HUDEP-2 (cell line): ENCODE data around the gene TLCD1.
A peak's percentile ranks its signal among the peaks of the same experiment; 100 is the strongest.

Source experiments
- DNase-seq, 76 experiments: peaks; one replicate each; lab custom pipeline; 2025; ENCODE audit not compliant: unreplicated experiment in 76 of 76; lab: John Stamatoyannopoulos, UW

TLCD1 gene

GRCh38 chr17:28733346-28733745, 7.3 kb upstream of the TLCD1 start:
- DNase-seq = no peak

DNA sequence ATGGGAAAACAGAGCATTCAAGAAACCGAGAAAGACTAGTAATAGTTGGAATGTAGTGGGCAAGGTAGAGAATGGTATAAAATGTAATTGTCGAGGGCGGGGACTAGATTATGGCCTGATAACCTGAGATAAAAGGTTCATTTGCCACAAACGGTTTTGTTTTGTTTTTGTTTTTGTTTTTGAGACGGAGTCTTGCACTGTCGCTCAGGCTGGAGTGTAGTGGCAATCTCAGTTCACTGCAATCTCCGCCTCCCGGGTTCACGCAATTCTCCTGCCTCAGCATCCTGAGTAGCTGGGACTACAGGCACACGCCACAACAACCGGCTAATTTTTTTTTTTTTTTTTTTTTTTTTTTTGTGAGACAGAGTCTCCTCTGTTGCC, 3.9 kb upstream of the TLCD1 start:
- DNase-seq = no peak

- DNase-seq = peak; percentile 17 to 97 (median 92)
These were observed 2.5 kb upstream of the TLCD1 start, which contains the start of gene NEK8 for GRCh38 chr17:28728364-28729200. Gene NEK8, plus strand, starts transcription at chr17:28728788. Its CDS starts 26 bp downstream, at chr17:28728814.

- peak in 74 of 76 experiments; percentile 40 to 93 (median 87) for DNase-seq
These were observed 826 bp upstream of the TLCD1 start for GRCh38 chr17:28726627-28727491.

- DNase-seq = peak in 55 of 76 experiments; percentile 22 to 85 (median 59)
These were observed 290 bp downstream of the TLCD1 start for GRCh38 chr17:28725660-28726225.

GRCh38 chr17:28725166-28725659, 820 bp downstream of the TLCD1 start:
- DNase-seq = peak in 41 of 76 experiments; percentile 17 to 89 (median 49)

- DNase-seq = peak in 7 of 76 experiments; percentile 2 to 52 (median 18)
These were observed 1.4 kb downstream of the TLCD1 start for GRCh38 chr17:28724500-28725165.

DNA sequence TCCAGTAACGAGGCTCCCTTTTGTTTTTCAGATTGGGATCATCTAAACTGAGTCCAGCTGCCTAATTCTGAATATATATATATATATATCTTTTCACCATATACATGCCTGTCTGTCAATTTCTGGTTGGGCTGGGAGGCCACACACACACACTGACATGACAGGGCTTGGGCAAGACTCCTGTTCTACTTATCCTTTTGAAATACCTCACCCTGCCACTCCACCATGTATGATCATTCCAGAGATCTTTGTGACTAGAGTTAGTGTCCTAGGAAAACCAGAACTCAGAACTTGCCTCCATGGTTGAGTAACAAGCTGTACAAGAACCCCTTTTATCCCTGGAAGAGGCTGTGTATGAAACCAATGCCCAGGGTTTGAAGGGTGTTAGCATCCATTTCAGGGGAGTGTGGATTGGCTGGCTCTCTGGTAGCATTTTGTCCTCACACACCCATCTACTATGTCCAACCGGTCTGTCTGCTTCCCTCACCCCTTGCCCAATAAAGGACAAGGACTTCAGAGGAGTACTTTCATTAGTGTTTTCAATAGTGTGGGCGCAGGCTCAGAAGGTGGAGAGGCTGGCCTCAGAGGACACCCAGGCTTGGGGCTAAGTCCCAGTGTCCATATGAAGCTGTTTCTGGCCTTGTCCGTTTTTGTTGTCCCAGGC, 2.1 kb downstream of the TLCD1 start:
- peak in 1 of 76 experiments; percentile 36 for DNase-seq

DNA sequence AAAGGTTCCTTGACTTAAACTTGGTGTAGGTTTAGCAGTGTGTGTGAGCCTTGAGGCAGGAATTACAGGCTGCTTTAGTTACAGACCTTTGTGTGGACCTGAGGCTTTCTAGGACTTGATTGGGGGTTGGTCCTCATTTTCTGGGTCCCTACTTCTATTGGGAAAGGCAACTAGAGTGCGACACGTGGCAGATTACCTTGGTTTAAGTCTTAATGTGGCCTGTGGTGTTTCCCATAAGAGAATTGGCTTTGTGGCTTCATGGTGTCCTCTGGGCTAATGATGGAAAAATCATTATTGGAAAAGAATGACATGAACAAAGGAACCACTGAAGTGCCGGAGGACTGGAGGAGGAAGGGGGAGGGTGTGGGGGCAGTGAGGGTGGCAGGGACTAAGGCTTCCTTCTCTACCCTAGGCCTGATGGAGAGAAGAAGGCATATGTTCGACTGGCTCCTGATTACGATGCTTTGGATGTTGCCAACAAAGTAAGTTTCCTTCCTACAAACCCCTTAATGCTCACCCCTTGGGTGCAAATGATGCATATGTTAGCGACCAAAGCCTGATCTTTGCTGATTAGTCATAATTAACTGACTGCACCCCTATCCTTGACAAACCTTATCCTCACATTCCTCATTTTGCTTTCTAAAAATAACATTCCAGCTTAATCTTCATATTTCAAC, 2.7 kb downstream of the TLCD1 start:
- no peak for DNase-seq

DNA sequence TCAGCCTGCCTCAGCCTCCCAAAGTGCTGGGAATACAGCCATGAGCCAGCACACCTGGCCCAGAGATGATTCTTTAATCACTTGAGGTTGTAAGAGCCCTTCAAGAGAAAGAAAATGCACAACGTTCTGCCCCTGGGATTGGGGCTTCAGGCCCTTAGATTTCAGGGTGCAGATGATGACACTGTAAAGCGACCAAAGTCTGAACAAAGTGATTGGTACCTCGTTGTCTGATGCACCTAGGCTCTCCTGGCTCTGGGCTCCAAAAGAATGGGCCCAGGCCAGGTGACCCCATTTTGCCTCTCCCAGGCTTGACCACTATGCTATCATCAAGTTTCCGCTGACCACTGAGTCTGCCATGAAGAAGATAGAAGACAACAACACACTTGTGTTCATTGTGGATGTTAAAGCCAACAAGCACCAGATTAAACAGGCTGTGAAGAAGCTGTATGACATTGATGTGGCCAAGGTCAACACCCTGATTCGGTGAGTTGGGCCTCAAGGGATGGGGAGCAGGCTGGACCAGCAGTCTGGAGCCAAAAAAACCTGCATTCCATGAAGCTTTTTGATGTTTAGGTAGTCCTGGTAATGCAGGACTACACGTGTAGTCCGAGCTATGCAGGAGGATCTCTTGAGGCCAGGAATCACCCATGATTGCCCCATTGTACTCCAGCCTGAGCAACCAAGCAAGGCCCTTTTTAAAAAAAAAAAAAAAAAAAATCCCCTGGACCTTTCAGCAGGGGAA, 3.4 kb downstream of the TLCD1 start:
- no peak for DNase-seq

DNA sequence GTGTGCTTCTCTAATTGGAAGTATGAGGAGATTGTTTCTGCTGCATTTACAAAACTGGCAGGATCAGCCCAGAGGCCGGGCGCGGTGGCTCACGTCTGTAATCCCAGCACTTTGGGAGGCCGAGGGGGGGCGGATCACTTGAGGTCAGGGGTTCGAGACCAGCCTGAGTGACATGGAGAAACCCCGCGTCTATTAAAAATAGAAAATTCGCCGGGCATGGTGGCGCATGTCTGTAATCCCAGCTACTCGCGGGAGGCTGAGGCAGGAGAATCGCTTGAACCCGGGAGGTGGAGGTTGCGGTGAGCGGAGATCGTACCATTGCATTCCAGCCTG, 5.1 kb downstream of the TLCD1 start:
- DNase-seq = peak in 1 of 76 experiments; percentile 27

DNA sequence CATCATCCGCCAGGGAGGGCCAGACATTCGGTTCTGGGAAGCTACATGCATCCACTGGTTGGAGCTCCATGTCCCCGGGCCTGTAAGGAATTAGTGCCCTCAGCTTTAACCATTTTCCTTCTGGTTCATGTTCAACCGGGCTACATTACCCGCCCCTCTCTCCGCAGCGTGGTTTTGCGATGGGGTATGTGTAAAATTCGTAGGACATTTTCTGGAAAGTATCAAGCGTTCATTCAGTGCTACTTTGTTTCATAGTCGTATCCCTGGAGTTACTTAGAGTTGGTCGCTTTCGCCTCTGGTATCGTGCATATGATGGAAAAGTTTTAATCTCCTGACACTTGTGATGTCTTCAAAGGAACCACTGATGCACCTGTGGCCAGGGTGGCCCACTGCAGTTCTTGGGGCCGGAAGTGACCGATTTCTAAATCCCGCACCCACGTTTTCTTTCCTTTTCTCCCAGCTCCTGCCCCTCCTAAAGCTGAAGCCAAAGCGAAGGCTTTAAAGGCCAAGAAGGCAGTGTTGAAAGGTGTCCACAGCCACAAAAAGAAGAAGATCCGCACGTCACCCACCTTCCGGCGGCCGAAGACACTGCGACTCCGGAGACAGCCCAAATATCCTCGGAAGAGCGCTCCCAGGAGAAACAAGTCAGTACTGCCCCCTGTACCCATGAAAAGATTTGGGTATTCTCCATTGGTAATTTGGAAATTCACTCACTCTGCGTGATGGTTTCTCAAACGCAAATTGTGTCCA, 5.6 kb downstream of the TLCD1 start:
- peak in 13 of 76 experiments; percentile 11 to 59 (median 24) for DNase-seq

DNA sequence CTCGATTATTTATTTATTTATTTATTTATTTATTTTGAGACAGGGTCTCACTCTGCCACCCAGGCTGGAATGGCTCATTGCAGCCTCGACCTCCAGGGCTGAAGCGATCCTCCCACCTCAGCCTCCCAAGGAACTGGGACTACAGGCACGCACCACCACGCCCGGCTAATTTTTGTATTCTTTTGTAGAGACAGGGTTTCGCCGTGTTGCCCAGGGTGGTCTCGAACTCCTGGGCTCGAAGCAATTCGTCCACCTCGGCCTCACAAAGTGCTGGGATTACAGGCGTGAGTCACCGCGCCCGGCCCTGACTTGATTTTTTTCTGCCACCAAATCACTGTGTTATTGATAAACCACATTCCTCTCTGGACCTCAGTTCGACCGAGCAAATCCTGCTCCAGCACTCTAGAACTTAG, 7.0 kb downstream of the TLCD1 start:
- DNase-seq = peak in 4 of 76 experiments; percentile 43 to 68 (median 56)

- no peak for DNase-seq
These were observed 7.6 kb downstream of the TLCD1 start for GRCh38 chr17:28718333-28719020.

- no peak for DNase-seq
These were observed 8.3 kb downstream of the TLCD1 start, which contains the start of gene RAB34 for GRCh38 chr17:28717578-28718332. Gene RAB34, minus strand, starts transcription at chr17:28717868. Its CDS starts 602 bp downstream, at chr17:28717266.

DNA sequence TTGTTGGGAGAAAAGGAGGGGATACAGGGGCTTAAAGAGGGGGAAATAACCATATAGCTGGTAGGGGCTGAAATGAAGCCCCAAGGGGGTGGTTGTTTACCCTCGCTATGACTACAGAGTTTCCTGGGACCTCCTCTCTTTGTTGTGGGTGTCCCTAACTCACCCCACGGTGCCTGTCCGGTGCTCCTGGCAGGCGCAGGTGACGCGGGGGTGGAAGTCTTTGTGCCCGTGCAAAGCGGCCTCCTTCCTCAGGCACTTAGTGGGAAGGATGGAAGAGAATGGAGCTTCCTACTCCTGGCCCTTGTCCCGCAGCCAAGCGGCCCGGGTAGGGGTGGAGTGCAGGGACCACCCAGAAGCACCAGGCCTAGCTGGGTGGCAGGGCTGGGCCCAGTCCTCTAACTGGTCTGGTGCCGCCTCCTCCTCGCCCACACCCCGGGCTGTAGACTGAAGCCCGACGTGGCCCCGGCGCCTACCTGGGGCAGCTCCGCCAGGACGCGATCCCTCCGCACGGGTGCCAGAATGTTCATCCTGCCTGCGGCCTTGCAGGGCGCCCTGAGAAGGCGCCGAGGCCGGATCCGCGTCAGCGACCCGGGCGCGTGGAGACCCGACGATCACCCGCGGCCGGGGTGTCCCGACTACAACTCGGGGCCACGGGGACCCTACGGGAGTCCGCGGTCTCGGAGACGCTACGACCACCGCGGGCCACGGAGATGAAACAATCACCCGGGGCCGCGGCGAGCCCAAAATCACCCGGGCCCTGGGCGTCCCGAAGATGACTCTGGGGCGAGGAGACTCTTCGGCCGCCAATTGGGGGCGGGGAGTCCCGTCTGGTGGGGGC, 9.1 kb downstream of the TLCD1 start:
- DNase-seq = no peak
